Caco-2 (cell line): ENCODE data around the gene ARID2. TPM values are rescaled to one million over a fixed set of nuclear protein-coding genes. Genes with fewer than 3 reads are reported as not detected.
A peak's percentile ranks its signal among the peaks of the same experiment; 100 is the strongest.

Source experiments
- BruUV-seq: library from RNA; stranded (reverse); fragments of 400-500 nt; replicated peaks from 2 replicates; lab custom pipeline; 2021; lab: Mats Ljungman, UMichigan
- CTCF ChIA-PET: fragments of 300-600 bp; sonication (Branson Sonifier 250); formaldehyde crosslinking; loops from one replicate; lab custom pipeline; 2022; ENCODE audit warnings: antibody characterized with exemption; lab: Charles Lee
- POLR2A ChIA-PET: fragments of 300-600 bp; sonication (Branson Sonifier 250); formaldehyde crosslinking; loops from one replicate; lab custom pipeline; 2022; ENCODE audit warnings: antibody characterized with exemption; lab: Charles Lee
- DNase-seq, 2 experiments: peaks; one replicate each; pipeline versions ENCODE4 v3.0.0 to v3.0.0-alpha.2; 2020 to 2022
- H3K27me3 ChIP-seq: replicated peaks from 2 replicates; pipeline ENCODE4 v1.6.0; 2011; ENCODE audit warnings: low read length; ENCODE audit not compliant: control insufficient read depth, insufficient read depth
- H3K36me3 ChIP-seq: 2 replicates; pipeline ENCODE4 v1.5.1; 2011; ENCODE audit warnings: low read length; ENCODE audit not compliant: control insufficient read depth, insufficient read depth
- H3K4me1 ChIP-seq: fragments of 250-450 bp; sonication (Bioruptor Pico); 2 replicates; pipeline ENCODE4 v1.5.1; 2020; ENCODE audit warnings: mild to moderate bottlenecking
- H3K4me3 ChIP-seq: 2 replicates; pipeline ENCODE4 v1.5.1; 2011; ENCODE audit warnings: low read depth, mild to moderate bottlenecking, control low read depth, low read length
- H3K9me3 ChIP-seq: fragments of 250-450 bp; sonication (Bioruptor Pico); 2 replicates; pipeline ENCODE4 v1.5.1; 2020; ENCODE audit warnings: mild to moderate bottlenecking, moderate library complexity
- H3K27ac Mint-ChIP-seq: one replicate; pipeline ENCODE4 v1.8.0; 2022; ENCODE audit warnings: mixed read lengths; ENCODE audit not compliant: unreplicated experiment
- H3K27me3 Mint-ChIP-seq: one replicate; pipeline ENCODE4 v1.8.0; 2022; ENCODE audit warnings: mixed read lengths; ENCODE audit not compliant: insufficient read depth, unreplicated experiment
- H3K36me3 Mint-ChIP-seq: one replicate; pipeline ENCODE4 v1.8.0; 2022; ENCODE audit warnings: mild to moderate bottlenecking, mixed read lengths; ENCODE audit not compliant: insufficient read depth, unreplicated experiment
- H3K4me1 Mint-ChIP-seq: one replicate; pipeline ENCODE4 v1.8.0; 2022; ENCODE audit warnings: low read depth, mixed read lengths; ENCODE audit not compliant: unreplicated experiment
- H3K4me3 Mint-ChIP-seq: one replicate; pipeline ENCODE4 v1.8.0; 2022; ENCODE audit warnings: mild to moderate bottlenecking, moderate library complexity, mixed read lengths; ENCODE audit not compliant: unreplicated experiment
- H3K9me3 Mint-ChIP-seq: one replicate; pipeline ENCODE4 v1.8.0; 2022; ENCODE audit warnings: mixed read lengths; ENCODE audit not compliant: unreplicated experiment
- intact Hi-C: fragments of 100-400 bp; cut with micrococcal nuclease; formaldehyde crosslinking; loops from one replicate; pipeline ENCODE4 v1.10.0; 2022; ENCODE audit not compliant: unreplicated experiment
- total RNA-seq: library from RNA; stranded (reverse); gene quantifications from 2 replicates; pipeline ENCODE4 v1.2.3, GENCODE V29; 2022
- TF ChIP-seq, protein P1 (sequence below), 2 experiments: fragments of 200-600 bp in 1 of 2; IDR thresholded peaks; 1 replicate in 1 of 2; 2 replicates in 1 of 2; pipeline versions ENCODE4 v1.5.1 to v1.8.0; 2011 to 2022; ENCODE audit warnings: antibody characterized with exemption in 1 of 2, control low read depth in 1 of 2, inconsistent platforms in 1 of 2, low read depth in 1 of 2, low read length in 1 of 2, mild to moderate bottlenecking in 1 of 2, moderate library complexity in 1 of 2; ENCODE audit not compliant: insufficient read depth in 1 of 2, severe bottlenecking in 1 of 2, unreplicated experiment in 1 of 2

ARID2 gene
- total RNA-seq, 1 experiment from 2014 or later, result 53.9 TPM

DNA sequence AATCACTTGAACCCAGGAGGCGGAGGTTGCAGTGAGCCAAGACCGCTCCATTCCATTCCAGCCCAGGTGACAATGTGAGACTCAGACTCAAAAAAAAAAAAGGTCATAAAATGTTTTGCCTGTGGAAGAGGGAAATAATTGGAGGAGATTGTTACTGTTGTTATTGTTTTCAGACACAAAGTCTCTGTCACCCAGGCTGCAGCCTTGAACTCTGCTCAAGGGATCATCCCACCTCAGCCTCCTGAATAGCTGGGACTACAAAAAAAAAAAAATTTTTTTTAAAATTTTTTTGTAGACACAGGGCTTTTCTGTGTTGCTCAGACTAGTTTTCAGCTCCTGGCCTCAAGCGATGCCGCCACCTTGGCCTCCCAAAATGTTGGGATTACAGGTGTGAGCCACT, 33.9 kb downstream of the ARID2 start:
- TF ChIP-seq, protein P1, sequence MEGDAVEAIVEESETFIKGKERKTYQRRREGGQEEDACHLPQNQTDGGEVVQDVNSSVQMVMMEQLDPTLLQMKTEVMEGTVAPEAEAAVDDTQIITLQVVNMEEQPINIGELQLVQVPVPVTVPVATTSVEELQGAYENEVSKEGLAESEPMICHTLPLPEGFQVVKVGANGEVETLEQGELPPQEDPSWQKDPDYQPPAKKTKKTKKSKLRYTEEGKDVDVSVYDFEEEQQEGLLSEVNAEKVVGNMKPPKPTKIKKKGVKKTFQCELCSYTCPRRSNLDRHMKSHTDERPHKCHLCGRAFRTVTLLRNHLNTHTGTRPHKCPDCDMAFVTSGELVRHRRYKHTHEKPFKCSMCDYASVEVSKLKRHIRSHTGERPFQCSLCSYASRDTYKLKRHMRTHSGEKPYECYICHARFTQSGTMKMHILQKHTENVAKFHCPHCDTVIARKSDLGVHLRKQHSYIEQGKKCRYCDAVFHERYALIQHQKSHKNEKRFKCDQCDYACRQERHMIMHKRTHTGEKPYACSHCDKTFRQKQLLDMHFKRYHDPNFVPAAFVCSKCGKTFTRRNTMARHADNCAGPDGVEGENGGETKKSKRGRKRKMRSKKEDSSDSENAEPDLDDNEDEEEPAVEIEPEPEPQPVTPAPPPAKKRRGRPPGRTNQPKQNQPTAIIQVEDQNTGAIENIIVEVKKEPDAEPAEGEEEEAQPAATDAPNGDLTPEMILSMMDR (IDR thresholded peaks at IDR 0.05; ENCODE audit: insufficient read depth in 1 of 2, low read depth in 1 of 2, low read length in 1 of 2, severe bottlenecking in 1 of 2, unreplicated experiment in 1 of 2), result no peak
- no peak overlapping the region for H3K4me3 ChIP-seq
- Mint-ChIP-seq H3K36me3 (peaks cover 21% of the 10 kb centered on the region), H3K27ac (no peak overlapping the region), H3K9me3 (peaks cover 5% of the 10 kb centered on the region), H3K27me3 (no peaks in the 10 kb centered on the region), H3K4me3 (no peak overlapping the region), H3K4me1 (peaks cover 13% of the 10 kb centered on the region)
- H3K4me1 ChIP-seq, result peaks cover 13% of the 10 kb centered on the region
- ChIA-PET POLR2A (no interaction called here), CTCF (no interaction called here)
- DNase-seq, result no peak
- intact Hi-C loops, result loop anchor here (5.0 to 10.0 kb wide), 2 partner anchors 144 to 231 kb away; partner anchors contain the start of gene SCAF11
- H3K27me3 ChIP-seq, result no peaks in the 10 kb centered on the region
- H3K9me3 ChIP-seq, result no peaks in the 10 kb centered on the region
- no peaks in the 10 kb centered on the region for H3K36me3 ChIP-seq
- BruUV-seq, result no TSS peak

DNA sequence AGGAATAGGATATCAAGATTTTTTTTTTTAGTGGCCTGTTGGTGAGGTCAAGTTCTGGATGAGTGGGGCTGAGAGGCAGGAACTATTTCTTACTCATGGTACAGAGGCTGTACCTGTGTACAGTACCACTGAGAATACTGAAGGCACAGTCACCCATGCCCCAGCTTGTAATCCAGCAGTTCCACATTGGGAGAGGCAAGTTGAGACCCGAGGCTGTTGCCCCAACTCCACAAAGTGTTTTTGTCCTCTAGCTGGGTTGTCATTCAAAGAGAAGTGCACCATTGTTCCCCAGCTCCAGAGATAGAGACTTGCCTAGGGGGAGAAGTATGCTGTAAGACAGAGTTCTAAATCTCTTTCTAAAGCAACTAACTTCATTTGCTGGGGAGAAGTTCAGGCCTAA, 38.7 kb downstream of the ARID2 start:
- Mint-ChIP-seq H3K36me3 (peaks cover 20% of the 10 kb centered on the region), H3K4me3 (no peak overlapping the region), H3K9me3 (peaks cover 21% of the 10 kb centered on the region), H3K27me3 (no peaks in the 10 kb centered on the region), H3K27ac (peak overlapping the region; percentile 16), H3K4me1 (peaks cover 6% of the 10 kb centered on the region)
- CTCF ChIA-PET, result interaction anchor here (0.6 kb wide), 1 partner anchor 46 kb away, joined by 3 read pairs; no protein-coding TSS in a partner anchor
- POLR2A ChIA-PET, result no interaction called here
- Histone ChIP-seq H3K27me3 (no peaks in the 10 kb centered on the region), H3K4me3 (no peak overlapping the region), H3K36me3 (no peaks in the 10 kb centered on the region; the same call in none of the 2 replicates), H3K9me3 (no peaks in the 10 kb centered on the region), H3K4me1 (no peaks in the 10 kb centered on the region)
- intact Hi-C loops, result loop anchor here (10.0 kb wide), 1 partner anchor 227 kb away; the partner anchor contains the start of gene SCAF11
- no peak for DNase-seq
- BruUV-seq, result no TSS peak
- TF ChIP-seq, protein P1 (IDR thresholded peaks at IDR 0.05; ENCODE audit: insufficient read depth in 1 of 2, low read depth in 1 of 2, low read length in 1 of 2, severe bottlenecking in 1 of 2, unreplicated experiment in 1 of 2), result no peak

DNA sequence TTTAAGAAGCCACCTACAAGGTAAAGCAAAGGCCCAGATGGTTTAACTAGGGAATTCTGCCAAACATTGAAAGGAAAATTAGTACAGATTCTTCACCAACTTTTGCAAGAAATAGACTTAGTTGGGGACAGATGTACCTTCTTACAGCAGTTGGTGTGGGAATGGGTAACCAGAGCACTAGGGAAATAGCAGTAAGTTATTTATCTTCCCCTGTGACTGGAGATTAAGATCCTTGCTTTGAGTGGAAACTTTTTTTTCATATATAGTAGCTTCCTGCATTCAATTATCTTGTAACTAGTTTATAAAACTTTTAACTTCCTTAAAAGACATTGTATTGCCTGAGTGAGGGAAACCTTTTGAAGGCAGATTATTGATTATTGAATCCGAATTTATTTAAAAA, 44.2 kb downstream of the ARID2 start:
- Mint-ChIP-seq H3K9me3 (peaks cover 13% of the 10 kb centered on the region), H3K27me3 (no peaks in the 10 kb centered on the region), H3K27ac (no peak overlapping the region), H3K4me3 (no peak overlapping the region), H3K36me3 (peaks cover 11% of the 10 kb centered on the region), H3K4me1 (peaks cover 9% of the 10 kb centered on the region)
- no peak for DNase-seq
- TF ChIP-seq, protein P1 (IDR thresholded peaks at IDR 0.05; ENCODE audit: insufficient read depth in 1 of 2, low read depth in 1 of 2, low read length in 1 of 2, severe bottlenecking in 1 of 2, unreplicated experiment in 1 of 2), result no peak
- H3K4me3 ChIP-seq, result no peak overlapping the region
- intact Hi-C loops, result no loop called here
- ChIA-PET CTCF (no interaction called here), POLR2A (no interaction called here)
- H3K36me3 ChIP-seq, result no peaks in the 10 kb centered on the region; the same call in none of the 2 replicates
- no TSS peak for BruUV-seq
- H3K9me3 ChIP-seq, result no peaks in the 10 kb centered on the region
- H3K4me1 ChIP-seq, result peaks cover 10% of the 10 kb centered on the region
- no peaks in the 10 kb centered on the region for H3K27me3 ChIP-seq
